ENCODE measurements around the gene CYCS.

Gene CYCS

GRCh38 chr7:25119102-25119501, 6.0 kb downstream of the CYCS start:
- H3K36me3 ChIP-seq (ENCODE audit: control insufficient read depth in 1 of 2, insufficient read depth in 2 of 2, low read length in 2 of 2), result peaks cover 13 to 22% of the 10 kb centered on the region in 2 experiments
- no peak overlapping the region for H2BK12ac ChIP-seq (ENCODE audit: low read length)
- H3K4ac ChIP-seq (ENCODE audit: low read depth, low read length), result no peak overlapping the region
- H3K4me2 ChIP-seq (ENCODE audit: low read length), result no peak overlapping the region
- H3K18ac ChIP-seq (ENCODE audit: low read length), result no peak overlapping the region
- no peak overlapping the region for H3K27ac ChIP-seq (ENCODE audit: low read depth, low read length)
- no peak overlapping the region for H4K91ac ChIP-seq (ENCODE audit: low read depth, low read length)
- no peak overlapping the region for H3K9ac ChIP-seq (ENCODE audit: low read length)
- no peak overlapping the region for H3K23ac ChIP-seq (ENCODE audit: low read length)
- no CpG with 5 or more reads among the region's 8 CpGs for WGBS (ENCODE audit: extremely low coverage, insufficient coverage, insufficient read length)
- no peaks in the 10 kb centered on the region for H3K27me3 ChIP-seq (ENCODE audit: insufficient read depth, low read length)
- H2BK120ac ChIP-seq (ENCODE audit: insufficient read depth, low read length, poor library complexity), result no peak overlapping the region
- no peak overlapping the region for H2AFZ ChIP-seq (ENCODE audit: insufficient read depth, low read length, poor library complexity)
- DNase-seq, result no peak
- no peak overlapping the region for H2BK5ac ChIP-seq (ENCODE audit: low read depth, low read length, poor library complexity)
- H3K9me3 ChIP-seq (ENCODE audit: insufficient read depth, low read depth, low read length), result no peaks in the 10 kb centered on the region
- H3K79me1 ChIP-seq (ENCODE audit: low read length), result no peaks in the 10 kb centered on the region
- no peak overlapping the region for H3K4me3 ChIP-seq (ENCODE audit: low read depth, low read length)
- no peak overlapping the region for H4K8ac ChIP-seq (ENCODE audit: low read depth, low read length)
- H4K12ac ChIP-seq (ENCODE audit: low read depth, low read length), result no peak overlapping the region
- H2AK5ac ChIP-seq (ENCODE audit: low read length), result no peak overlapping the region
- H3K79me2 ChIP-seq (ENCODE audit: control insufficient read depth, insufficient read depth, low read length, poor library complexity), result no peaks in the 10 kb centered on the region
- H3K4me1 ChIP-seq (ENCODE audit: control insufficient read depth in 1 of 2, insufficient read depth in 2 of 2, low read length in 2 of 2), result peaks cover 0 to 2% of the 10 kb centered on the region in 2 experiments
- no peak overlapping the region for H3K14ac ChIP-seq (ENCODE audit: low read length)

- no peak for DNase-seq
- no peaks in the 10 kb centered on the region for H3K27me3 ChIP-seq (ENCODE audit: insufficient read depth, low read length)
- no peak overlapping the region for H3K27ac ChIP-seq (ENCODE audit: low read depth, low read length)
- H3K4me2 ChIP-seq (ENCODE audit: low read length), result no peak overlapping the region
- no peak overlapping the region for H4K91ac ChIP-seq (ENCODE audit: low read depth, low read length)
- no peaks in the 10 kb centered on the region for H3K79me1 ChIP-seq (ENCODE audit: low read length)
- no peak overlapping the region for H4K12ac ChIP-seq (ENCODE audit: low read depth, low read length)
- H3K36me3 ChIP-seq (ENCODE audit: control insufficient read depth in 1 of 2, insufficient read depth in 2 of 2, low read length in 2 of 2), result peaks cover 13 to 22% of the 10 kb centered on the region in 2 experiments
- H3K4me3 ChIP-seq (ENCODE audit: low read depth, low read length), result no peak overlapping the region
- no peak overlapping the region for H3K18ac ChIP-seq (ENCODE audit: low read length)
- H2AFZ ChIP-seq (ENCODE audit: insufficient read depth, low read length, poor library complexity), result no peak overlapping the region
- no peak overlapping the region for H2AK5ac ChIP-seq (ENCODE audit: low read length)
- no CpG with 5 or more reads among the region's 8 CpGs for WGBS (ENCODE audit: extremely low coverage, insufficient coverage, insufficient read length)
- H3K23ac ChIP-seq (ENCODE audit: low read length), result no peak overlapping the region
- H3K9ac ChIP-seq (ENCODE audit: low read length), result no peak overlapping the region
- no peak overlapping the region for H3K4ac ChIP-seq (ENCODE audit: low read depth, low read length)
- no peak overlapping the region for H2BK5ac ChIP-seq (ENCODE audit: low read depth, low read length, poor library complexity)
- no peaks in the 10 kb centered on the region for H3K9me3 ChIP-seq (ENCODE audit: insufficient read depth, low read depth, low read length)
- H2BK120ac ChIP-seq (ENCODE audit: insufficient read depth, low read length, poor library complexity), result no peak overlapping the region
- no peak overlapping the region for H3K14ac ChIP-seq (ENCODE audit: low read length)
- no peak overlapping the region for H2BK12ac ChIP-seq (ENCODE audit: low read length)
- no peak overlapping the region for H4K8ac ChIP-seq (ENCODE audit: low read depth, low read length)
- peaks cover 0 to 2% of the 10 kb centered on the region in 2 experiments for H3K4me1 ChIP-seq (ENCODE audit: control insufficient read depth in 1 of 2, insufficient read depth in 2 of 2, low read length in 2 of 2)
- no peaks in the 10 kb centered on the region for H3K79me2 ChIP-seq (ENCODE audit: control insufficient read depth, insufficient read depth, low read length, poor library complexity)
These were observed 6.9 kb downstream of the CYCS start for GRCh38 chr7:25118048-25118753.

- no peaks in the 10 kb centered on the region for H3K79me2 ChIP-seq (ENCODE audit: control insufficient read depth, insufficient read depth, low read length, poor library complexity)
- no peak overlapping the region for H3K14ac ChIP-seq (ENCODE audit: low read length)
- H2AFZ ChIP-seq (ENCODE audit: insufficient read depth, low read length, poor library complexity), result no peak overlapping the region
- peaks cover 0 to 2% of the 10 kb centered on the region in 2 experiments for H3K4me1 ChIP-seq (ENCODE audit: control insufficient read depth in 1 of 2, insufficient read depth in 2 of 2, low read length in 2 of 2)
- H3K79me1 ChIP-seq (ENCODE audit: low read length), result no peaks in the 10 kb centered on the region
- H3K4me3 ChIP-seq (ENCODE audit: low read depth, low read length), result no peak overlapping the region
- H2BK12ac ChIP-seq (ENCODE audit: low read length), result no peak overlapping the region
- H3K36me3 ChIP-seq (ENCODE audit: control insufficient read depth in 1 of 2, insufficient read depth in 2 of 2, low read length in 2 of 2), result peaks cover 13 to 20% of the 10 kb centered on the region in 2 experiments
- no peak for DNase-seq
- H2BK5ac ChIP-seq (ENCODE audit: low read depth, low read length, poor library complexity), result no peak overlapping the region
- WGBS (ENCODE audit: extremely low coverage, insufficient coverage, insufficient read length), result no CpG with 5 or more reads among the region's 7 CpGs
- no peak overlapping the region for H4K8ac ChIP-seq (ENCODE audit: low read depth, low read length)
- no peak overlapping the region for H3K4ac ChIP-seq (ENCODE audit: low read depth, low read length)
- no peak overlapping the region for H3K27ac ChIP-seq (ENCODE audit: low read depth, low read length)
- no peak overlapping the region for H3K18ac ChIP-seq (ENCODE audit: low read length)
- no peaks in the 10 kb centered on the region for H3K27me3 ChIP-seq (ENCODE audit: insufficient read depth, low read length)
- H3K23ac ChIP-seq (ENCODE audit: low read length), result no peak overlapping the region
- no peak overlapping the region for H3K4me2 ChIP-seq (ENCODE audit: low read length)
- H3K9me3 ChIP-seq (ENCODE audit: insufficient read depth, low read depth, low read length), result no peaks in the 10 kb centered on the region
- no peak overlapping the region for H4K91ac ChIP-seq (ENCODE audit: low read depth, low read length)
- no peak overlapping the region for H4K12ac ChIP-seq (ENCODE audit: low read depth, low read length)
- no peak overlapping the region for H3K9ac ChIP-seq (ENCODE audit: low read length)
- no peak overlapping the region for H2BK120ac ChIP-seq (ENCODE audit: insufficient read depth, low read length, poor library complexity)
- no peak overlapping the region for H2AK5ac ChIP-seq (ENCODE audit: low read length)
These were observed 7.6 kb downstream of the CYCS start for GRCh38 chr7:25117226-25118047.

- DNase-seq, result no peak
- Histone ChIP-seq H3K36me3 (ENCODE audit: control insufficient read depth in 1 of 2, insufficient read depth in 2 of 2, low read length in 2 of 2) (peaks cover 11 to 17% of the 10 kb centered on the region in 2 experiments), H3K14ac (ENCODE audit: low read length) (no peak overlapping the region), H3K23ac (ENCODE audit: low read length) (no peak overlapping the region), H2BK12ac (ENCODE audit: low read length) (no peak overlapping the region), H2BK5ac (ENCODE audit: low read depth, low read length, poor library complexity) (no peak overlapping the region), H2BK120ac (ENCODE audit: insufficient read depth, low read length, poor library complexity) (no peak overlapping the region), H3K9me3 (ENCODE audit: insufficient read depth, low read depth, low read length) (no peaks in the 10 kb centered on the region), H3K4me3 (ENCODE audit: low read depth, low read length) (no peak overlapping the region), H3K18ac (ENCODE audit: low read length) (no peak overlapping the region), H3K4me1 (ENCODE audit: control insufficient read depth in 1 of 2, insufficient read depth in 2 of 2, low read length in 2 of 2) (peaks cover 0 to 2% of the 10 kb centered on the region in 2 experiments), H4K91ac (ENCODE audit: low read depth, low read length) (no peak overlapping the region), H3K27ac (ENCODE audit: low read depth, low read length) (no peak overlapping the region), H3K4me2 (ENCODE audit: low read length) (no peak overlapping the region), H3K4ac (ENCODE audit: low read depth, low read length) (no peak overlapping the region), H2AK5ac (ENCODE audit: low read length) (no peak overlapping the region), H4K8ac (ENCODE audit: low read depth, low read length) (no peak overlapping the region), H3K27me3 (ENCODE audit: insufficient read depth, low read length) (no peaks in the 10 kb centered on the region), H2AFZ (ENCODE audit: insufficient read depth, low read length, poor library complexity) (no peak overlapping the region), H3K79me1 (ENCODE audit: low read length) (no peaks in the 10 kb centered on the region), H4K12ac (ENCODE audit: low read depth, low read length) (no peak overlapping the region), H3K79me2 (ENCODE audit: control insufficient read depth, insufficient read depth, low read length, poor library complexity) (no peaks in the 10 kb centered on the region), H3K9ac (ENCODE audit: low read length) (no peak overlapping the region)
- no CpG with 5 or more reads among the region's 5 CpGs for WGBS (ENCODE audit: extremely low coverage, insufficient coverage, insufficient read length)
These were observed 8.4 kb downstream of the CYCS start for GRCh38 chr7:25116621-25117020.
